ENCODE results near the gene PARVG.

The PARVG gene

GRCh38 chr22:44246615-44247326, 66.0 kb downstream of the PARVG start:
- DNase-seq: peak; percentile 15

- no peak for DNase-seq
Observed at GRCh38 chr22:44247346-44247745, 66.6 kb downstream of the PARVG start.

GRCh38 chr22:44247923-44248892, 67.5 kb downstream of the PARVG start:
- no peak for DNase-seq

- DNase-seq: no peak
Observed at GRCh38 chr22:44248926-44249325, 68.2 kb downstream of the PARVG start.

GRCh38 chr22:44249376-44250147, 68.8 kb downstream of the PARVG start:
- DNase-seq: no peak

- no peak for DNase-seq
Observed at GRCh38 chr22:44254811-44255210, 74.1 kb downstream of the PARVG start.

GRCh38 chr22:44256085-44256484, 75.4 kb downstream of the PARVG start:
- DNase-seq: no peak

- DNase-seq: no peak
Observed at GRCh38 chr22:44256556-44257485, 76.1 kb downstream of the PARVG start.

All from NCI-H69 (cell line).